Endodermal cell (in vitro differentiated cells): ENCODE data around the gene SLC25A23. TPM values are rescaled to one million over a fixed set of nuclear protein-coding genes. Genes with fewer than 3 reads are reported as not detected.

Experiments used
- DNase-seq: peaks from one replicate; pipeline ENCODE4 v3.0.0-alpha.2; 2017
- H3K27ac ChIP-seq: 2 replicates; pipeline ENCODE4 v1.5.1; 2013; ENCODE audit warnings: mild to moderate bottlenecking, low read depth, low read length, moderate library complexity
- H3K27me3 ChIP-seq: 2 replicates; pipeline ENCODE4 v1.6.1; 2013; ENCODE audit warnings: mild to moderate bottlenecking, low read length, moderate library complexity; ENCODE audit not compliant: insufficient read depth, control insufficient read depth, poor library complexity, severe bottlenecking
- H3K36me3 ChIP-seq: 2 replicates; pipeline ENCODE4 v1.7.0; 2013; ENCODE audit warnings: mild to moderate bottlenecking, low read length, moderate library complexity; ENCODE audit not compliant: control insufficient read depth, insufficient read depth
- H3K4me1 ChIP-seq: one replicate; pipeline ENCODE4 v1.7.0; 2013; ENCODE audit warnings: low read length; ENCODE audit not compliant: control insufficient read depth, insufficient read depth
- H3K4me3 ChIP-seq: 2 replicates; pipeline ENCODE4 v1.5.1; 2013; ENCODE audit warnings: mild to moderate bottlenecking, low read length, moderate library complexity
- H3K9ac ChIP-seq: 2 replicates; pipeline ENCODE4 v1.6.1; 2013; ENCODE audit warnings: mild to moderate bottlenecking, low read length, moderate library complexity; ENCODE audit not compliant: poor library complexity, severe bottlenecking; ENCODE audit errors: extremely low read depth
- H3K9me3 ChIP-seq: 2 replicates; pipeline ENCODE4 v1.6.1; 2013; ENCODE audit warnings: mild to moderate bottlenecking, low read length, moderate library complexity; ENCODE audit not compliant: control insufficient read depth
- H3K27ac Mint-ChIP-seq: 2 replicates; pipeline ENCODE4 v1.8.0; 2020; ENCODE audit warnings: mixed read lengths
- H3K27me3 Mint-ChIP-seq: 2 replicates; pipeline ENCODE4 v1.8.0; 2021; ENCODE audit warnings: mild to moderate bottlenecking, mixed read lengths; ENCODE audit not compliant: insufficient read depth
- H3K36me3 Mint-ChIP-seq: 2 replicates; pipeline ENCODE4 v1.8.0; 2020; ENCODE audit warnings: low read depth, mixed read lengths
- H3K4me1 Mint-ChIP-seq: 2 replicates; pipeline ENCODE4 v1.8.0; 2020; ENCODE audit warnings: mixed read lengths
- H3K4me3 Mint-ChIP-seq: 2 replicates; pipeline ENCODE4 v1.8.0; 2020; ENCODE audit warnings: mild to moderate bottlenecking, moderate library complexity, mixed read lengths
- H3K9me3 Mint-ChIP-seq: 2 replicates; pipeline ENCODE4 v1.8.0; 2020; ENCODE audit warnings: mild to moderate bottlenecking, mixed read lengths
- WGBS, 2 experiments: methylation state at CpG; one replicate each; pipeline versions ENCODE4 v1.1.5 to v1.1.7; 2013; ENCODE audit warnings: missing lambda C conversion rate in 2 of 2, mixed read lengths in 1 of 2; ENCODE audit not compliant: insufficient coverage in 1 of 2, insufficient read length in 1 of 2; 5-methylcytosine and 5-hydroxymethylcytosine counted together
- total RNA-seq, 2 donors: library from RNA; stranded (reverse); fragmentation: NEBNext Ultra II Directional in 1 of 2; extraction: Animal tissue kit (Norgen Biotek cat#: 25700) in 1 of 2; gene quantifications; 2 replicates in 1 of 2; 3 replicates in 1 of 2; pipeline ENCODE4 v1.2.1, GENCODE V29; 2021
- TF ChIP-seq, protein P1 (sequence below): fragments of 200-600 bp; sonication (generic); conservative IDR thresholded peaks from 2 replicates; pipeline ENCODE4 v1.5.0; 2021; ENCODE audit warnings: antibody characterized with exemption, mild to moderate bottlenecking

Gene SLC25A23
- total RNA-seq, 2 donors from 2014 or later = 34.9 to 39.5 TPM

DNA sequence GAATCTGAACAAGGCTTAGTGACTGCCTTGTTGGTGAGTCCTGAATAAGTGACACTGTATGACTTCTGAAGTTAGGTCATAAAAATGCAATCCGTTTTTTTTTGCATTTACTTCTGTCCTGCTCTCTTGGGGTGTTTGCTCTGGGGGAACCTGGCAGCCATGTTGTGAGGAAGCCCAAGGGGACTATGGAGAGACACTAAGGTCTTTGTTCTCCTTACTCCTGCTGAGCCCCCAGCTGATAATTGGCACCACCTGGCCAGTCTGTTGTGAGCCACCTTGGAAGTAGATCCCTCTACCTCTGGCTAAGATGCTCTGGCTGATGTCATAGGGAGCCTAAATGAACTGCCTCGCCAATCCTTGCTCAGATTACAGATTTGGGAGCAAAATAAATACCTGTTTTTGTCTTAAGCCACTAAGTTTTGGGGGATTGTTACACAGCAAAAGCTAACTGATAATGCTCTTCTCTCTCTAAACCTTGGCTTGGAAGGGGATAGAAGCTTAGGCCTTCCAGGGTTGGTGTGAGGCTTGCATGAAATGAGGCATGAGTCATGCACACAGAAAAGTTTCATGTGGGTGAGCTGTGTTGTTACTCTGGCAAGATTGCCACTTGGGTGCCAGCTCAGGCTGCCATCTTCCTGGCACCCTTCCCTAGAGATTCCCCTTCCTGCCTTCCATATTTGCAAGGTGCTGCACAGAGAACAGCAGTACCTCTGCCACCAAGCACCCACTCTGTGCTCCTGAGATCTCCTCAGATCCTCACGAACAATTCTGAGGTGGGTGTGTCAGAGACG lies 32.4 kb upstream of the SLC25A23 start:
- H3K4me3 ChIP-seq = no peak overlapping the region
- no peak overlapping the region for H3K4me3 Mint-ChIP-seq
- no peaks in the 10 kb centered on the region for H3K4me1 ChIP-seq
- no peaks in the 10 kb centered on the region for H3K9me3 ChIP-seq
- H3K9ac ChIP-seq = no peak overlapping the region
- TF ChIP-seq, protein P1, sequence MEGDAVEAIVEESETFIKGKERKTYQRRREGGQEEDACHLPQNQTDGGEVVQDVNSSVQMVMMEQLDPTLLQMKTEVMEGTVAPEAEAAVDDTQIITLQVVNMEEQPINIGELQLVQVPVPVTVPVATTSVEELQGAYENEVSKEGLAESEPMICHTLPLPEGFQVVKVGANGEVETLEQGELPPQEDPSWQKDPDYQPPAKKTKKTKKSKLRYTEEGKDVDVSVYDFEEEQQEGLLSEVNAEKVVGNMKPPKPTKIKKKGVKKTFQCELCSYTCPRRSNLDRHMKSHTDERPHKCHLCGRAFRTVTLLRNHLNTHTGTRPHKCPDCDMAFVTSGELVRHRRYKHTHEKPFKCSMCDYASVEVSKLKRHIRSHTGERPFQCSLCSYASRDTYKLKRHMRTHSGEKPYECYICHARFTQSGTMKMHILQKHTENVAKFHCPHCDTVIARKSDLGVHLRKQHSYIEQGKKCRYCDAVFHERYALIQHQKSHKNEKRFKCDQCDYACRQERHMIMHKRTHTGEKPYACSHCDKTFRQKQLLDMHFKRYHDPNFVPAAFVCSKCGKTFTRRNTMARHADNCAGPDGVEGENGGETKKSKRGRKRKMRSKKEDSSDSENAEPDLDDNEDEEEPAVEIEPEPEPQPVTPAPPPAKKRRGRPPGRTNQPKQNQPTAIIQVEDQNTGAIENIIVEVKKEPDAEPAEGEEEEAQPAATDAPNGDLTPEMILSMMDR = no peak
- peaks cover 8% of the 10 kb centered on the region for H3K9me3 Mint-ChIP-seq
- no peak for DNase-seq
- peaks cover 7% of the 10 kb centered on the region for H3K27me3 Mint-ChIP-seq
- 83 to 90% methylated on average over 3 to 4 of the region's 4 CpGs for WGBS, 2 experiments
- peaks cover 2% of the 10 kb centered on the region for H3K4me1 Mint-ChIP-seq
- H3K27ac ChIP-seq = no peak overlapping the region
- H3K27ac Mint-ChIP-seq = no peak overlapping the region
- H3K36me3 Mint-ChIP-seq = no peaks in the 10 kb centered on the region
- H3K36me3 ChIP-seq = no peaks in the 10 kb centered on the region
- no peaks in the 10 kb centered on the region for H3K27me3 ChIP-seq

DNA sequence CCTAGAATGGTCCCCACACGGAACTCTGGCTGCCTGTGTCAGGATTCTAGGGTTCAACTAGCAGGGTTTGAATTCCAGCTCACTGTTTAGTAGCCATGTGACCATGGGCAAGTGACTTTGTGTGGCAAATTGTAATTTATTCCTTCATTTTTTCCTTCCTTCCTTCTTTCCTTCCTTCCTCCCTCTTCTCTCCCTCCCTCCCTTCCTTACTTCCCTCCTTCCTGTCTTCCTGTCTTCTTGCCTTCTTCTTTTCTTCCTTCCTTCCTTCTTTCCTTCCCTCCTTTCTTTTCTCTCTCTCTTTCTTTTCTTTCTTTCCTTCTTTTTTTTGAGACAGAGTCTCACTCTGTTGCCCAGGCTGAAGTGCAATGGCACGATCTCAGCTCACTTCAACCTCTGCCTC lies 30.5 kb upstream of the SLC25A23 start:
- Mint-ChIP-seq H3K4me1 (peaks cover 2% of the 10 kb centered on the region), H3K27ac (no peak overlapping the region), H3K36me3 (no peaks in the 10 kb centered on the region), H3K4me3 (no peak overlapping the region), H3K27me3 (peaks cover 7% of the 10 kb centered on the region), H3K9me3 (peaks cover 8% of the 10 kb centered on the region)
- no peaks in the 10 kb centered on the region for H3K36me3 ChIP-seq
- no peak overlapping the region for H3K9ac ChIP-seq
- 69 to 88% methylated on average over 2 of the region's 2 CpGs for WGBS, 2 experiments
- no peaks in the 10 kb centered on the region for H3K27me3 ChIP-seq
- TF ChIP-seq, protein P1 = no peak
- no peaks in the 10 kb centered on the region for H3K9me3 ChIP-seq
- no peak overlapping the region for H3K27ac ChIP-seq
- H3K4me3 ChIP-seq = no peak overlapping the region
- no peaks in the 10 kb centered on the region for H3K4me1 ChIP-seq
- DNase-seq = no peak

DNA sequence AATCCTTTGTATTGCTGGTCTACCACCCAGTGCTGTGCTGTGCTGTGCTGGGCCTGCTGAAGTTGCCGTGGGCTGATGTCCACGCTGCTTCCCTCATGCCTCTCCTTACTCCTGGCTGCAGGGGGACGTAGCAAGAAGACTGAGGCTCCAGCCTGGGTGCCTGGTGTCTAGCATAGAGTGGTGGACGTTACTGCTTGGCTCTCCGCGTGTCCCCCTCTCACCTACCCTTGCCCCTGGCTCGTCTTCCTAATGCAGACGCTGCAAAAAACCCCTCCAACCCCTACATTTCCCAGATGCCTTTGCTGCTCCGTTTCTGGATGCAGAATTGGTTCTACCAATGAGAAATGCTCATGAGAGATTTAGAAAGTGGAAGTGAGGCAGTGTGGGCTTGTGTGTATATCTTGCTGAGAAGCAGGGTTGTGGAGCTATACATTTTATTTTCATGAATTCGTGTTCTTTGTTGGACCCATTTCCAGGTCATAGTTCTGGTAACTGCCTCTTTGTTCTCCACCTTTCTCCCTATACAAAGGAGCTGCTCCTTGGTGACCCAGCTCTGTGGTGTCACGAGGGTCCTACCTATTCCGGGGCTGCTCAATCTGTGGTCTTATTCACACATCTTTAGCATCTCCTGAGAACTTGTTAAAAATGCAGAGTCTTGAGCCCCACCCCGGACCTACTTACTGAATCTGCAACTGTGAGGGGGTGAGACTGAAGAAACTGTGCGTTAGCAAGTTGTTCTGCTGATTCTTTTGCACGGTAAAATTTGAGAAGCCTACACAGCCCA lies 29.9 kb upstream of the SLC25A23 start:
- Mint-ChIP-seq H3K4me1 (peaks cover 2% of the 10 kb centered on the region), H3K27ac (no peak overlapping the region)
- no peak overlapping the region for H3K9ac ChIP-seq

More for the DNA sequence above, 29.9 kb upstream of the SLC25A23 start:
- Mint-ChIP-seq H3K36me3 (no peaks in the 10 kb centered on the region), H3K9me3 (peaks cover 8% of the 10 kb centered on the region), H3K4me3 (no peak overlapping the region), H3K27me3 (peaks cover 7% of the 10 kb centered on the region)
- WGBS, 2 experiments = 72% methylated on average over 11 to 15 of the region's 15 CpGs
- TF ChIP-seq, protein P1 = no peak
- Histone ChIP-seq H3K4me3 (no peak overlapping the region), H3K9me3 (no peaks in the 10 kb centered on the region), H3K36me3 (no peaks in the 10 kb centered on the region), H3K27ac (no peak overlapping the region), H3K4me1 (no peaks in the 10 kb centered on the region), H3K27me3 (no peaks in the 10 kb centered on the region)
- no peak for DNase-seq
